ENCODE results near the gene KDM4C.

KDM4C gene

DNA sequence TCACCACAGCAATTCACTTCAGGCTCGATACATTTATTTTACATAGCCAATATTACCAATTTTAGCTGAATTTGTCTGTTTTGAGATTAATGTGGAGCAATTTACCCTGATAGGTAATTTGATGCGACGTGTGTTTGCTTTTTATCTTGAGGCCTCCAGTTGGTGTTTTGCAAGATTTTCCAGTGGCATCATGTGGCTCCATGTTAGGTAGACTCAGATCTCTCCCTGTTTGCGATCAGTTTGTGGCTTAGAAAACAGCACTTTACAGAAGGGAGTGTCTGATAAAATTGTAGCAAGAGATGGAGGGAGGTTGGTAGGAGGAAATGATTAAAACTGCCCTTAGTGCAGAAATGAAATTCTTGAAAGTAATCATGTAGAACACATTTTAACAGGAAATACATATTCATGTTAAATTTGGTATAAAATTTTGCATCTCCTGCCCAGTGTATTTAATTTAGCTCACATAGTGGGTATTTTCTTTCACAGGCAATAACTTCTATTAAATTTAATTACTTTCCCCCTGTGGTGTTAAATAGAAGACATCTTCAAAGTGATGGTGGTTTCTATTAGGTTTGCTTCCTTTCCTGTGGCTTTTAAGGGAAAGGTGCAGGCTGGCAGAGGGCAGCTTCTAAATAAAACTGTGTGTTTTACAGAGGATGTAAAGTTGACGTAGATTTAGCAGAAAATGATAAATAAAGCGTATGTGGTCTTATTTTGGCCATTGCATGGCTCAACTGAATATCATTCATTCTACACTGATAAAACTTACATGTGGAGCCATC, 135.8 kb downstream of the KDM4C start:
- Mint-ChIP-seq H3K27ac (no peak overlapping the region), H3K4me1 (peaks cover 59% of the 10 kb centered on the region), H3K9me3 (no peaks in the 10 kb centered on the region), H3K27me3 (no peaks in the 10 kb centered on the region), H3K36me3 (peaks cover 24% of the 10 kb centered on the region), H3K4me3 (no peak overlapping the region)

DNA sequence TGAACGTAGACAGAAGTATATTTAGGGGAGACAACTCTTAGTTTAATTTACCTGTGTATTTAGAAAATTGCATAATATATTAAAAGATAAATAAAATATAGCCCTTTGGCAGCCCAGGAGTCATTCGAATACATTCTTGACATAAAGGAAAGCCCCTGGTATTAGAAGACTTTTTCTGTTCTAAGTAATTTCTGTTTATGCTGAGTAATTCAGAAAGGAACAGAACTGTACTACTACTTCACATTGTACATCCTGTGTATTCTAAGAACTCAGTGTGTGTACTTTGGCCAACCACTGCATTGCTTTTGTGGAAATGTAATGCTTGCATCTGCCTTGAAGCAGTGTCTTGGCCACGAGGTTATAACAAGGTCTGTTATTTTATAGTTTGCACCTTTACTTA, 136.4 kb downstream of the KDM4C start:
- H3K9me3 Mint-ChIP-seq = no peaks in the 10 kb centered on the region
- peaks cover 65% of the 10 kb centered on the region for H3K4me1 Mint-ChIP-seq
- H3K27ac Mint-ChIP-seq = no peak overlapping the region
- H3K27me3 Mint-ChIP-seq = no peaks in the 10 kb centered on the region
- H3K36me3 Mint-ChIP-seq = peaks cover 29% of the 10 kb centered on the region
- no peak overlapping the region for H3K4me3 Mint-ChIP-seq

GRCh38 chr9:6895754-6896153, 138.0 kb downstream of the KDM4C start:
- Mint-ChIP-seq H3K27me3 (no peaks in the 10 kb centered on the region), H3K4me1 (peaks cover 63% of the 10 kb centered on the region), H3K4me3 (no peak overlapping the region), H3K27ac (no peak overlapping the region), H3K9me3 (no peaks in the 10 kb centered on the region), H3K36me3 (peaks cover 18% of the 10 kb centered on the region)

DNA sequence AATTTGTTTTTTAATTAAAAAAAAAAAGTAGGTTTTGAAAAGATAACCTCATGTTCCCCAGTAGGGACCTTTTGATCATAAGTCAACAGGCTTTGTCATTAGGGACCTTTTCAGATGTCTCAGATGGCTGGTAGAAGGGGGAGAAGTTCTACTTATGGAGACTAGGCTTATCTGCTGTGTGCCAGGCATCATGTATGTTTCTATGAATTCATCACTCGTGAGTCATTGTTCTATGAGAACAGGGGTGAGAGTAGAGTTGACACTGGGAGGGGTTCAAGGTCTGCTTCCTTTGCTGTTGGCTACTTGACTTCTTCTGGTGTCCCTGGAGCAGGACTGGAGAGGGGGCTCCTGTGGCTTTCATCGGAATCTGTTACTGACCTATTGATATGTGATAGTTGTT, 138.8 kb downstream of the KDM4C start:
- Mint-ChIP-seq H3K9me3 (no peaks in the 10 kb centered on the region), H3K27ac (no peak overlapping the region)

GRCh38 chr9:6897207-6897822, 139.5 kb downstream of the KDM4C start:
- H3K4me1 Mint-ChIP-seq = peaks cover 72% of the 10 kb centered on the region
- H3K4me3 Mint-ChIP-seq = no peak overlapping the region
- no peaks in the 10 kb centered on the region for H3K27me3 Mint-ChIP-seq
- H3K36me3 Mint-ChIP-seq = peaks cover 16% of the 10 kb centered on the region
- no peaks in the 10 kb centered on the region for H3K9me3 Mint-ChIP-seq
- no peak overlapping the region for H3K27ac Mint-ChIP-seq

More for the DNA sequence above, 138.8 kb downstream of the KDM4C start:
- H3K4me1 Mint-ChIP-seq = peaks cover 64% of the 10 kb centered on the region
- H3K36me3 Mint-ChIP-seq = peaks cover 14% of the 10 kb centered on the region
- H3K4me3 Mint-ChIP-seq = no peak overlapping the region
- H3K27me3 Mint-ChIP-seq = no peaks in the 10 kb centered on the region

GRCh38 chr9:6897898-6898302, 140.1 kb downstream of the KDM4C start:
- H3K27ac Mint-ChIP-seq = no peak overlapping the region
- H3K36me3 Mint-ChIP-seq = peaks cover 18% of the 10 kb centered on the region
- H3K4me1 Mint-ChIP-seq = peaks cover 76% of the 10 kb centered on the region
- H3K27me3 Mint-ChIP-seq = no peaks in the 10 kb centered on the region
- H3K4me3 Mint-ChIP-seq = no peak overlapping the region
- no peaks in the 10 kb centered on the region for H3K9me3 Mint-ChIP-seq

- Mint-ChIP-seq H3K9me3 (no peaks in the 10 kb centered on the region), H3K27me3 (no peaks in the 10 kb centered on the region), H3K27ac (no peak overlapping the region), H3K4me3 (no peak overlapping the region), H3K4me1 (peaks cover 63% of the 10 kb centered on the region), H3K36me3 (peaks cover 12% of the 10 kb centered on the region)
These were observed 141.5 kb downstream of the KDM4C start for GRCh38 chr9:6899274-6899673.

DNA sequence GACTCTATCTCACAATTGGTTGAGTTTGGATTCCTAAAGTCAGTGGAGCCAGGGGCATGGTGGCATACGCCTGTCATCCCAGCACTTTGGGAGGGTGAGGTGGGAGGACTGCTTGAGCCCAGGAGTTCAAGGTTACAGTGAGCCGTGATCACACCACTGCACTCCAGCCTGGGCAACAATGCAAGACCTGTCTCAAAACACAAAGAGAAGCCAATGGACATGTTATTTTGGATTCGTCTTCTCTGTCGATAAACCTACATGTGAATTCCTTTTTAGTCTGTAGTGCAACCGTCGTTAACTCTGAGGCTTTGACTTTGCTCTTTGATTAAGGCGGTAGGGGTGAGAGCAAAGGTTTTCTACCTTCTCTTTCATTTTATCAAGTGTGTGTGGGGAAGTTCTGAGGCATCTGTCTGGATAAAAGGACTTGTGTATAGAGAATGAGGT, 142.7 kb downstream of the KDM4C start:
- Mint-ChIP-seq H3K4me3 (no peak overlapping the region), H3K36me3 (peaks cover 12% of the 10 kb centered on the region), H3K4me1 (peaks cover 52% of the 10 kb centered on the region), H3K27ac (no peak overlapping the region), H3K9me3 (no peaks in the 10 kb centered on the region), H3K27me3 (no peaks in the 10 kb centered on the region)

- Mint-ChIP-seq H3K9me3 (no peaks in the 10 kb centered on the region), H3K27ac (no peak overlapping the region), H3K27me3 (no peaks in the 10 kb centered on the region), H3K4me1 (peaks cover 51% of the 10 kb centered on the region), H3K36me3 (peaks cover 12% of the 10 kb centered on the region), H3K4me3 (no peak overlapping the region)
These were observed 143.4 kb downstream of the KDM4C start for GRCh38 chr9:6901180-6901579.

DNA sequence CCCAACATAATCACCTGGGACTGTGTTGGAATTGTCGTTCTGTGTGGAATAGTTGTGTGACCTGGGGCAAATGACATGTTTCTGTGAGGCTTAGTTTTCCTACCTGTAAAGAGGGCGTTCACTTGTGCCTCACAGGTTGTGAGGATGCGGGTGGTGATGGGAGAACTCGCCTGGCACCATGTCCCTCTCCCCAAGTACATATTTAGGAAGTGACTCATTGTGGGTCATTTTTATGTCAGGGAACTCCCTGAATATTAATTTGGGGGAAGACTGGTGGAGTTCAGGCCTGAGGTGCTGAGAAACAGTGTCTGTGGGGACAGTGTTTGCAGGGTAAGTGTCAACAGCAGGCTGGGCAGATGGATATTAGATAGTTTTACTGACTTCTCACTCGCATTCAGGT, 144.7 kb downstream of the KDM4C start:
- Mint-ChIP-seq H3K4me1 (peaks cover 41% of the 10 kb centered on the region), H3K4me3 (no peak overlapping the region), H3K27ac (peak overlapping the region; percentile 76), H3K9me3 (no peaks in the 10 kb centered on the region), H3K27me3 (no peaks in the 10 kb centered on the region), H3K36me3 (peaks cover 11% of the 10 kb centered on the region)

GRCh38 chr9:6904371-6904770, 146.6 kb downstream of the KDM4C start:
- Mint-ChIP-seq H3K27me3 (no peaks in the 10 kb centered on the region), H3K36me3 (peaks cover 5% of the 10 kb centered on the region), H3K9me3 (no peaks in the 10 kb centered on the region), H3K4me3 (no peak overlapping the region), H3K27ac (no peak overlapping the region), H3K4me1 (peaks cover 40% of the 10 kb centered on the region)

DNA sequence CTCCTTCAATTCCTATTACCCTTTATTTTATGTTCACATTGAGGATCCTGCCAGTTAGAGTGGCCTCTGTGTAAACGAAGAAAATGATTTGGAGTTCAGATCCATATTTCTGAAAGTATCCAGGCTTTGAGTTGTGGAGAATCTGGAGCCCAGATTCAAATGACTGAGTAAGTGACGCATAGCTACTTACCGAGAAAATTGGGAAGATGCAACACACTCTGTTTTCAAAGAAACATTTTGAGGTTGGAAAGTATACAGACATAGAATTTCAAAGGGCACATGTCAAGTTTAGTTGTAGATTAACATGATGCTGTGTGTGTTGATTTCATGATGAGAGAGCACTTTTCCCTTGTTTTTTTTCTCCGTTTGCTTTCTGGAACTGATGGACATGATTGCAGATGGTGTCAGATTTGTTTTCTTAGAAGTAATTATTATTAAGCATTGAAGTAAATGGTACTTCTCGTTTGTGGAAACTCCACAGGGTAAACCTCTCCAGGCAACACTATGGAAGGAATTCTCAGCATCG, 148.1 kb downstream of the KDM4C start:
- Mint-ChIP-seq H3K4me1 (peaks cover 36% of the 10 kb centered on the region), H3K36me3 (peaks cover 5% of the 10 kb centered on the region), H3K9me3 (no peaks in the 10 kb centered on the region), H3K4me3 (no peak overlapping the region), H3K27me3 (no peaks in the 10 kb centered on the region), H3K27ac (no peak overlapping the region)

DNA sequence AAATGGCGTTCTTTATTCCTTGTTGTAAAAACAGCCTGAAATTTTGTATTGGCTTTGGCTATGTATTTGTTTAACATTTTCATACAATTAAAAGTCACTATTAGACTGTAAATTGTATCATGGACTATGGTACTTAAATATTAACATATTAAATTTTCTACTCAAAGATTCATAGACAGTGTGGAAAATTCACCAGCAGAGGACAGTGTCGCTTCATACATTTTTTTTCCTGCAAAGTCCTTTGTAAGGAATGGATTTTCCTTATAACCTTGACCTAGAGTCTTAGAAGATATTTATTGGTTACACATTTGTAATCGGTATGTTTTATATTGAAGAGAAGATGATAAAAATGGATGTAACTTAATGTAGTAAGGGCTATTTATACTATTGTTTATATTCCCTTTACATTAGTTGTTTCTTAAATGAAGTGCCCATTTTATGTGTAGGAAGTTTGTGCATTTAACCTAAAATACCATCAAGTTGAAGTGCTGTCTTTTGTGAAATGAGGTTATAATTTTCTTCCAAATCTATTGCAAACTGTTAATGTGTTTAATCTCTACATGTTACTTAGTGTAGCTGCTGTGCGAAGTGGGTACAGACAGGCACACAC, 150.1 kb downstream of the KDM4C start:
- H3K36me3 Mint-ChIP-seq = no peaks in the 10 kb centered on the region
- no peaks in the 10 kb centered on the region for H3K9me3 Mint-ChIP-seq
- no peak overlapping the region for H3K27ac Mint-ChIP-seq

GRCh38 chr9:6909181-6909580, 151.4 kb downstream of the KDM4C start:
- H3K9me3 Mint-ChIP-seq = no peaks in the 10 kb centered on the region
- no peaks in the 10 kb centered on the region for H3K36me3 Mint-ChIP-seq
- no peaks in the 10 kb centered on the region for H3K27me3 Mint-ChIP-seq
- no peak overlapping the region for H3K27ac Mint-ChIP-seq
- peaks cover 31% of the 10 kb centered on the region for H3K4me1 Mint-ChIP-seq
- no peak overlapping the region for H3K4me3 Mint-ChIP-seq

More for the DNA sequence above, 150.1 kb downstream of the KDM4C start:
- peaks cover 25% of the 10 kb centered on the region for H3K4me1 Mint-ChIP-seq
- H3K27me3 Mint-ChIP-seq = no peaks in the 10 kb centered on the region
- no peak overlapping the region for H3K4me3 Mint-ChIP-seq

DNA sequence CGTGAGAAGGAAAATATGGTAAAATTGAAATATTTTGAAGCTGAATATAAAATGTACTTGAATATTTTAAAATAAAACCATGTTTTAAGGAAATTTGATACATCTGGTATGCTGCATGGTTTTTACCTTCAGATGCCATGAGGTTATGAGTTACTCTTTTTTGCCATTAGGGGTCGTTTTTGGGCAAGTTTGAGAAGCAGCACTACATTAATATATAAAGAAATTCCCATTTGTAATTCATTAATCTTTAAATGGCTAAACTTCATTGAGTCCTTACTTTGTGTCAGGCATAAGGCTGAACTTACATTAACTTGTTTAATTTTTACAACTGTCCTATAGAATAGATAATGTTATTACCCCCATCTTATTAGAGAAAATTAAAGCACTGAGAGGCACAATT, 152.3 kb downstream of the KDM4C start:
- no peaks in the 10 kb centered on the region for H3K36me3 Mint-ChIP-seq
- H3K4me3 Mint-ChIP-seq = no peak overlapping the region
- H3K27ac Mint-ChIP-seq = no peak overlapping the region
- no peaks in the 10 kb centered on the region for H3K27me3 Mint-ChIP-seq
- H3K9me3 Mint-ChIP-seq = no peaks in the 10 kb centered on the region
- peaks cover 31% of the 10 kb centered on the region for H3K4me1 Mint-ChIP-seq

DNA sequence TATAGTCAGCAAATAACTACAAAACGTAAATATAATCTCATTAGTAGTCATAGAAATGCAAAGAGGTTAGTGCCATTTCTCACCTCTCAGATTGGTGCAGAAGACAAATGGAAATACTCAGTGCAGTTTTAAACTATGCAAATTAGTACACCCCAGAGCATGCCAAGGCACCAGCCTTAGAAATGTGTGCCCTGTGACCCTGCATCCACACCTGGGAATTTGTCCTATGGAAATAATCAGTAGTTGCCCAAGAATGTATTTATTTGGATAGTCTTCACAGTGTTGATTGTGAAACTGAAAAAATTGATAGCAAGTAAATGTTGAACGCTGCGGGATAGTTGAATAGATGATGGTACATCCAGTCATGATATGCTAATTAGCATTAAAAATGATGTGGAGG, 152.7 kb downstream of the KDM4C start:
- Mint-ChIP-seq H3K27me3 (no peaks in the 10 kb centered on the region), H3K9me3 (no peaks in the 10 kb centered on the region), H3K4me3 (no peak overlapping the region), H3K4me1 (peaks cover 31% of the 10 kb centered on the region), H3K27ac (no peak overlapping the region), H3K36me3 (no peaks in the 10 kb centered on the region)

Measured in activated naive CD4-positive, alpha-beta T cell treated with anti-CD3 and anti-CD28 coated beads, Interleukin-2, amount 50 U/mL, for 24 hours (primary cell).